ENCODE measurements around the gene PAX8. TPM values are rescaled to one million over a fixed set of nuclear protein-coding genes. Genes with fewer than 3 reads are reported as not detected.

The PAX8 gene
- total RNA-seq, 1 donor from 2014 or later: 2.9 TPM

- peaks cover 16% of the 10 kb centered on the region for H3K27me3 Mint-ChIP-seq (ENCODE audit: insufficient read depth, low read depth)
These were observed 61.7 kb downstream of the PAX8 start for GRCh38 chr2:113216891-113217454.

GRCh38 chr2:113216321-113216720 lies 62.4 kb downstream of the PAX8 start:
- peaks cover 12% of the 10 kb centered on the region for H3K9me3 Mint-ChIP-seq
- no peak overlapping the region for H3K4me2 ChIP-seq
- H3F3A ChIP-seq (ENCODE audit: low read depth): no peaks in the 10 kb centered on the region
- no peak overlapping the region for H3K4me3 ChIP-seq
- H3K4me3 Mint-ChIP-seq: peak overlapping the region; percentile 70
- H3K4me1 ChIP-seq: peaks cover 15% of the 10 kb centered on the region
- H3K27ac Mint-ChIP-seq: peak overlapping the region; percentile 87
- peaks cover 16% of the 10 kb centered on the region for H3K27me3 Mint-ChIP-seq (ENCODE audit: insufficient read depth, low read depth)
- TF ChIP-seq EZH2phosphoT487 (IDR thresholded peaks at IDR 0.05): no peak
- no peak for TF ChIP-seq CTCF (IDR thresholded peaks at IDR 0.05)
- TF ChIP-seq EZH2 (IDR thresholded peaks at IDR 0.05): no peak
- no peak overlapping the region for H2AFZ ChIP-seq (replicated peaks)
- no peaks in the 10 kb centered on the region for H4K20me1 ChIP-seq (ENCODE audit: low read depth)
- H3K36me3 Mint-ChIP-seq: peaks cover 5% of the 10 kb centered on the region
- no peak overlapping the region for H3K27ac ChIP-seq
- peaks cover 83% of the 10 kb centered on the region for H3K4me1 Mint-ChIP-seq
- no peaks in the 10 kb centered on the region for H3K27me3 ChIP-seq
- H3K36me3 ChIP-seq: no peaks in the 10 kb centered on the region
- H3K9ac ChIP-seq: no peak overlapping the region
- no peaks in the 10 kb centered on the region for H3K9me3 ChIP-seq (ENCODE audit: low read depth)
- H3K79me2 ChIP-seq (ENCODE audit: low read depth): no peaks in the 10 kb centered on the region
- no peak for DNase-seq (ENCODE audit: low spot score)

More at GRCh38 chr2:113216891-113217454, 61.7 kb downstream of the PAX8 start:
- peaks cover 13% of the 10 kb centered on the region for H3K4me1 ChIP-seq
- no peaks in the 10 kb centered on the region for H3K79me2 ChIP-seq (ENCODE audit: low read depth)
- DNase-seq (ENCODE audit: low spot score): no peak
- peaks cover 82% of the 10 kb centered on the region for H3K4me1 Mint-ChIP-seq
- H3K4me3 Mint-ChIP-seq: no peak overlapping the region
- TF ChIP-seq CTCF (IDR thresholded peaks at IDR 0.05) (no peak), EZH2 (IDR thresholded peaks at IDR 0.05) (no peak), EZH2phosphoT487 (IDR thresholded peaks at IDR 0.05) (no peak)
- peaks cover 5% of the 10 kb centered on the region for H3K36me3 Mint-ChIP-seq
- no peak overlapping the region for H2AFZ ChIP-seq (replicated peaks)
- H4K20me1 ChIP-seq (ENCODE audit: low read depth): no peaks in the 10 kb centered on the region
- H3K9ac ChIP-seq: no peak overlapping the region
- peak overlapping the region; percentile 87 for H3K27ac Mint-ChIP-seq
- H3K9me3 ChIP-seq (ENCODE audit: low read depth): no peaks in the 10 kb centered on the region
- no peaks in the 10 kb centered on the region for H3K27me3 ChIP-seq
- H3K36me3 ChIP-seq: no peaks in the 10 kb centered on the region
- H3K4me3 ChIP-seq: no peak overlapping the region
- H3F3A ChIP-seq (ENCODE audit: low read depth): no peaks in the 10 kb centered on the region
- peaks cover 12% of the 10 kb centered on the region for H3K9me3 Mint-ChIP-seq
- no peak overlapping the region for H3K27ac ChIP-seq
- H3K4me2 ChIP-seq: no peak overlapping the region

- TF ChIP-seq CTCF (IDR thresholded peaks at IDR 0.05) (no peak), EZH2 (IDR thresholded peaks at IDR 0.05) (no peak), EZH2phosphoT487 (IDR thresholded peaks at IDR 0.05) (no peak)
- Histone ChIP-seq H2AFZ (replicated peaks) (no peak overlapping the region), H3K4me1 (peaks cover 15% of the 10 kb centered on the region), H3K9ac (no peak overlapping the region), H3K4me3 (no peak overlapping the region), H4K20me1 (ENCODE audit: low read depth) (no peaks in the 10 kb centered on the region), H3K36me3 (no peaks in the 10 kb centered on the region), H3K9me3 (ENCODE audit: low read depth) (no peaks in the 10 kb centered on the region), H3K27ac (no peak overlapping the region), H3K79me2 (ENCODE audit: low read depth) (no peaks in the 10 kb centered on the region), H3K27me3 (no peaks in the 10 kb centered on the region), H3K4me2 (no peak overlapping the region), H3F3A (ENCODE audit: low read depth) (no peaks in the 10 kb centered on the region)
- Mint-ChIP-seq H3K9me3 (peaks cover 12% of the 10 kb centered on the region), H3K27me3 (ENCODE audit: insufficient read depth, low read depth) (peaks cover 15% of the 10 kb centered on the region), H3K4me3 (no peak overlapping the region), H3K27ac (no peak overlapping the region), H3K4me1 (peaks cover 79% of the 10 kb centered on the region), H3K36me3 (peaks cover 5% of the 10 kb centered on the region)
- no peak for DNase-seq (ENCODE audit: low spot score)
These were observed 63.7 kb downstream of the PAX8 start for GRCh38 chr2:113215056-113215455.
